ENCODE measurements around the gene RNF157.

The RNF157 gene

DNA sequence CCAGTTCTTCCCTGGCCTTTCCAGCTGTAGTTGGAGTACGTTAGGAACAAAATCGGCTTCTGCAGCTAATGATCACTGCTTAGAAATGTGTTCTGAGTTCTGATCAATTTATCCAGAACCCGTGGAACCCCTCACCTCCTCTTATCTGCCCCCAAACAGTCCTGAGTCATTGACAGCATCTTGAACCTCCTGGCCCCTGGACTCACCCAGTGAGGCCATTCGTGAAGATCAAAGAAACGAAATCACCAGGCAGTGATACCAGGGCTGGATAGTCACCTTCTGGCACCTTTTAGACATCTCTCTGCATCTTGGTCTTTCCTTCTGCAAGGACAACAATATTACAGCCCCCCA is 119.7 kb downstream of the RNF157 start:
- TF ChIP-seq, protein P1, sequence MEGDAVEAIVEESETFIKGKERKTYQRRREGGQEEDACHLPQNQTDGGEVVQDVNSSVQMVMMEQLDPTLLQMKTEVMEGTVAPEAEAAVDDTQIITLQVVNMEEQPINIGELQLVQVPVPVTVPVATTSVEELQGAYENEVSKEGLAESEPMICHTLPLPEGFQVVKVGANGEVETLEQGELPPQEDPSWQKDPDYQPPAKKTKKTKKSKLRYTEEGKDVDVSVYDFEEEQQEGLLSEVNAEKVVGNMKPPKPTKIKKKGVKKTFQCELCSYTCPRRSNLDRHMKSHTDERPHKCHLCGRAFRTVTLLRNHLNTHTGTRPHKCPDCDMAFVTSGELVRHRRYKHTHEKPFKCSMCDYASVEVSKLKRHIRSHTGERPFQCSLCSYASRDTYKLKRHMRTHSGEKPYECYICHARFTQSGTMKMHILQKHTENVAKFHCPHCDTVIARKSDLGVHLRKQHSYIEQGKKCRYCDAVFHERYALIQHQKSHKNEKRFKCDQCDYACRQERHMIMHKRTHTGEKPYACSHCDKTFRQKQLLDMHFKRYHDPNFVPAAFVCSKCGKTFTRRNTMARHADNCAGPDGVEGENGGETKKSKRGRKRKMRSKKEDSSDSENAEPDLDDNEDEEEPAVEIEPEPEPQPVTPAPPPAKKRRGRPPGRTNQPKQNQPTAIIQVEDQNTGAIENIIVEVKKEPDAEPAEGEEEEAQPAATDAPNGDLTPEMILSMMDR (IDR thresholded peaks at IDR 0.05; ENCODE audit: insufficient read depth, low read depth, low read length, missing control alignments): no peak

GRCh38 chr17:76119409-76120371 is 120.6 kb downstream of the RNF157 start:
- TF ChIP-seq, protein P1 (IDR thresholded peaks at IDR 0.05; ENCODE audit: insufficient read depth, low read depth, low read length, missing control alignments): no peak
- DNase-seq (ENCODE audit: low read depth): no peak
- H3K4me3 ChIP-seq (ENCODE audit: low read depth, low read length): no peak overlapping the region

More for the DNA sequence above, 119.7 kb downstream of the RNF157 start:
- no peak for DNase-seq (ENCODE audit: low read depth)
- H3K4me3 ChIP-seq (ENCODE audit: low read depth, low read length): no peak overlapping the region

DNA sequence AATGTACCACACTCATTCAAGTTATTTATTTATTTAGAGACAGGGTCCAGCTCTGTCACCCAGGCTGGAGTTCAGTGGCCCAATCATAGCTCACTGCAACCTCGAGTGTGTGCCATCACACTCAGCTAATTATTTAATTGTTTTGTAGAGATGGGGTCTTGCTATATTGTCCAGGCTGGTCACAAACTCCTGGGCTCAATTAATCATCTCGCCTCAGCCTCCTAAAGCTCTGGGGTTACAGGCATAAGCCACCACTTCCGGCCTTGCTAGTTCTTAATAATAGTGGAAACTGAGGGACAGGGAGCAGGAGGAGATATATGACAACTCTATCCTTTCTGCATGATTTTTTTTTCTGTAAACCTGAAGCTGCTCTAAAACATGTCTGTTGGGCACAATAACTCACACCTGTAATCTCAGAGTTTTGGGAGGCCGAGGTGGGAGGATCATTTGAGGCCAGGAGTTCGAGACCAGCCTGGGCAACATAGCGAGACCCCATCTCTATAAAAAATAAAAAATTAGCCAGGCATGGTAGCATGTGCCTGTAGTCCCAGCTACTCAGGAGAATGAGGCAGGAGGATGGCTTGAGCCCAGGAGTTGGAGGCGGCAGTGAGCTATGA is 125.0 kb downstream of the RNF157 start:
- no peak for DNase-seq (ENCODE audit: low read depth)
- H3K4me3 ChIP-seq (ENCODE audit: low read depth, low read length): no peak overlapping the region
- TF ChIP-seq, protein P1 (IDR thresholded peaks at IDR 0.05; ENCODE audit: insufficient read depth, low read depth, low read length, missing control alignments): no peak

DNA sequence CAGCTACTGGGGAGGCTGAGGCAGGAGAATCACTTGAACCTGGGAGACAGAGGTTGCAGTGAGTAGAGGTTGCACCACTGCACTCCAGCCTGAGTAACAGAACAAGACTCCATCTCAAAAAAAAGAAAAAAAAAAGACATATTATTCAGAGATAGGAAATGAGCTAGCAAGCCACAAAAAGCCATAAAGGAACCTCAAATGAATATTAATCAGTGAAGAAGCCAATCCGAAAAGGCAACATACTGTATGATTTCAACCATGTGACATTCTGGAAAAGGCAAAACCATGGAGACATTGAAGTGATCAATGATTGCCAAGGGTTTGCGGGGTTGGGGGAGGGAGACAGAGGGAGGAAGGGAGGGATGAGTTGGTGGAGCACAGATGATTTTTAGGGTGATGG is 128.3 kb downstream of the RNF157 start:
- H3K4me3 ChIP-seq (ENCODE audit: low read depth, low read length): no peak overlapping the region
- TF ChIP-seq, protein P1 (IDR thresholded peaks at IDR 0.05; ENCODE audit: insufficient read depth, low read depth, low read length, missing control alignments): no peak
- DNase-seq (ENCODE audit: low read depth): no peak

DNA sequence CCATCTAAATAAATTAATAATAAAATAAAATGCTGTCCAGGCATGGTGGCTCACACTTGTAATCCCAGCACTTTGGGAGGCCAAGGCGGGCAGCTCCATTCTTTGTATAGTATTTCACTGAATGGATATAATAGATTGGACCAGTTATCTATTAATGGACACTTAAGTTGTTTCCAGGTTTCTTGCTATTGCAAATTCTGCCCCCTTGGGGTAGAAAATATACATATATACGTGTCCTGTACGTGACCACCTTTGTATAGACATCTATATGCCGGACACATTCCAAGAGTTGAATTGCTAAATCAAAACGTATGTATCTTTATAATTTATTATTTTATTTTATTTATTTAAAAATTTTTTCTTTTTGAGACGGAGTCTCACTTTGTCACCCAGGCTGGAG is 132.8 kb downstream of the RNF157 start:
- no peak overlapping the region for H3K4me3 ChIP-seq (ENCODE audit: low read depth, low read length)
- TF ChIP-seq, protein P1 (IDR thresholded peaks at IDR 0.05; ENCODE audit: insufficient read depth, low read depth, low read length, missing control alignments): no peak
- peak; percentile 35 for DNase-seq (ENCODE audit: low read depth)

DNA sequence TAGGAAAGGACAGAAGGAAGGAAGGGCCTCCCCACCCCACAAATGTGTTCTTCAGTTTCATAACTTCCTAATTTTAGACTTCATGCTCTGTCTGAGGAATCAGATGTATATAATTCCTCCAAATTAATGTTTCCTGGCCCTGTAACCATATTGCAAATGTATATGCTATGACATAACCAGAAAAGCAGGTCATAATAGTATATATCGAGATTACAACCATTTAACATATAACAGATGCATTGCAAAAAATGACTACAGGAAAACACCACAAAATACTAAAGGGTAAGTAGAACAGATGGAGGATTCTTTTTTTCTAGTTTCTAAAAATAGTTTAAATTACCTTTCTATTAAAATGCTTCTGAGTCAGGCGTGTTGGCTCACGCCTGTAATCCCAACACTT is 133.6 kb downstream of the RNF157 start:
- H3K4me3 ChIP-seq (ENCODE audit: low read depth, low read length): no peak overlapping the region
- no peak for DNase-seq (ENCODE audit: low read depth)
- TF ChIP-seq, protein P1 (IDR thresholded peaks at IDR 0.05; ENCODE audit: insufficient read depth, low read depth, low read length, missing control alignments): no peak
